Neural crest cell (in vitro differentiated cells): Measurements from ENCODE around the gene TXN2. TPM values are rescaled to one million over a fixed set of nuclear protein-coding genes. Genes with fewer than 3 reads are reported as not detected.
A peak's percentile ranks its signal among the peaks of the same experiment; 100 is the strongest.

Experiments used
- DNase-seq: peaks from one replicate; pipeline ENCODE4 v3.0.0; 2021; ENCODE audit warnings: low read depth, mixed read lengths, low spot score
- H3K27ac Mint-ChIP-seq: one replicate; pipeline ENCODE4 v1.8.0; 2021; ENCODE audit warnings: mild to moderate bottlenecking, mixed read lengths; ENCODE audit not compliant: unreplicated experiment
- H3K27me3 Mint-ChIP-seq: 2 replicates; pipeline ENCODE4 v1.8.0; 2021; ENCODE audit warnings: low read depth, mild to moderate bottlenecking, mixed read lengths
- H3K36me3 Mint-ChIP-seq: 2 replicates; pipeline ENCODE4 v1.8.0; 2021; ENCODE audit warnings: low read depth, mild to moderate bottlenecking, mixed read lengths
- H3K4me1 Mint-ChIP-seq: 2 replicates; pipeline ENCODE4 v1.8.0; 2021; ENCODE audit warnings: mixed read lengths
- H3K4me3 Mint-ChIP-seq: one replicate; pipeline ENCODE4 v1.8.0; 2021; ENCODE audit warnings: mild to moderate bottlenecking, mixed read lengths
- H3K9me3 Mint-ChIP-seq: 2 replicates; pipeline ENCODE4 v1.8.0; 2021; ENCODE audit warnings: mixed read lengths
- CTCF ChIP-seq: fragments of 200-600 bp; sonication (generic); conservative IDR thresholded peaks from 2 replicates; pipeline ENCODE4 v1.5.0; 2021; ENCODE audit warnings: antibody characterized with exemption, mild to moderate bottlenecking
- total RNA-seq: library from RNA; stranded (reverse); gene quantifications from 2 replicates; pipeline ENCODE4 v1.2.1, GENCODE V29; 2021

TXN2 gene
- total RNA-seq, 1 donor from 2014 or later: 77.9 TPM

GRCh38 chr22:36464715-36465231, 16.7 kb downstream of the TXN2 start:
- Mint-ChIP-seq H3K36me3 (no peaks in the 10 kb centered on the region), H3K4me3 (no peak overlapping the region), H3K27ac (no peak overlapping the region), H3K4me1 (no peaks in the 10 kb centered on the region), H3K27me3 (no peaks in the 10 kb centered on the region), H3K9me3 (no peaks in the 10 kb centered on the region)
- no peak for TF ChIP-seq CTCF
- DNase-seq: no peak

GRCh38 chr22:36463783-36464184, 17.7 kb downstream of the TXN2 start:
- TF ChIP-seq CTCF: no peak
- no peak overlapping the region for H3K4me3 Mint-ChIP-seq
- no peaks in the 10 kb centered on the region for H3K36me3 Mint-ChIP-seq
- H3K4me1 Mint-ChIP-seq: peaks cover 5% of the 10 kb centered on the region
- no peaks in the 10 kb centered on the region for H3K27me3 Mint-ChIP-seq
- no peaks in the 10 kb centered on the region for H3K9me3 Mint-ChIP-seq
- DNase-seq: no peak
- no peak overlapping the region for H3K27ac Mint-ChIP-seq

GRCh38 chr22:36461665-36462649, 19.5 kb downstream of the TXN2 start:
- no peaks in the 10 kb centered on the region for H3K9me3 Mint-ChIP-seq
- no peaks in the 10 kb centered on the region for H3K36me3 Mint-ChIP-seq
- H3K27ac Mint-ChIP-seq: no peak overlapping the region
- H3K4me1 Mint-ChIP-seq: peaks cover 9% of the 10 kb centered on the region
- no peaks in the 10 kb centered on the region for H3K27me3 Mint-ChIP-seq
- TF ChIP-seq CTCF: no peak
- H3K4me3 Mint-ChIP-seq: no peak overlapping the region
- DNase-seq: no peak

GRCh38 chr22:36460202-36460601, 21.2 kb downstream of the TXN2 start:
- Mint-ChIP-seq H3K36me3 (no peaks in the 10 kb centered on the region), H3K9me3 (no peaks in the 10 kb centered on the region), H3K4me3 (no peak overlapping the region), H3K27me3 (no peaks in the 10 kb centered on the region), H3K27ac (peak overlapping the region; percentile 62), H3K4me1 (peaks cover 14% of the 10 kb centered on the region)
- DNase-seq: no peak
- TF ChIP-seq CTCF: no peak

- no peak overlapping the region for H3K27ac Mint-ChIP-seq
- no peak for TF ChIP-seq CTCF
Measured at GRCh38 chr22:36457688-36458450, 23.6 kb downstream of the TXN2 start.

More at GRCh38 chr22:36457688-36458450, 23.6 kb downstream of the TXN2 start:
- Mint-ChIP-seq H3K9me3 (no peaks in the 10 kb centered on the region), H3K36me3 (no peaks in the 10 kb centered on the region), H3K4me3 (no peak overlapping the region), H3K4me1 (peaks cover 14% of the 10 kb centered on the region), H3K27me3 (no peaks in the 10 kb centered on the region)
- no peak for DNase-seq
